Left lung (tissue), 10 donors: ENCODE results near the gene THUMPD3. TPM values are rescaled to one million over a fixed set of nuclear protein-coding genes. Genes with fewer than 3 reads are reported as not detected.

ENCODE experiments used
- ATAC-seq: fragments of 200-7000 bp; cut with Tn5 transposase; one replicate; pipeline ENCODE4 v1.9.1; 2020; ENCODE audit warnings: moderate library complexity
- DNase-seq, 4 donors: peaks; one replicate each; pipeline ENCODE4 v3.0.0-alpha.2; 2013 to 2020
- H3K27ac ChIP-seq, 2 donors: fragments of 200-600 bp; sonication (generic) in 1 of 2; one replicate each; pipeline versions ENCODE4 v1.5.0 to v1.8.0; 2020 to 2021
- H3K27me3 ChIP-seq, 2 donors: fragments of 200-600 bp; sonication (generic) in 1 of 2; one replicate each; pipeline versions ENCODE4 v1.5.0 to v1.8.0; 2020 to 2021
- H3K36me3 ChIP-seq, 2 donors: fragments of 200-600 bp; sonication (generic) in 1 of 2; one replicate each; pipeline versions ENCODE4 v1.5.0 to v1.8.0; 2020 to 2021
- H3K4me1 ChIP-seq, 2 donors: fragments of 200-600 bp; one replicate each; pipeline ENCODE4 v1.8.0; 2021
- H3K4me3 ChIP-seq, 2 donors: fragments of 200-600 bp; sonication (generic) in 1 of 2; one replicate each; pipeline versions ENCODE4 v1.5.0 to v1.8.0; 2020 to 2021; ENCODE audit warnings: mild to moderate bottlenecking in 1 of 2
- H3K9me3 ChIP-seq, 2 donors: fragments of 200-600 bp; sonication (generic) in 1 of 2; one replicate each; pipeline versions ENCODE4 v1.5.0 to v1.8.0; 2020 to 2021
- CTCF ChIP-seq, 2 donors: fragments of 200-600 bp; sonication (generic) in 1 of 2; IDR thresholded peaks; one replicate each; pipeline versions ENCODE4 v1.5.0 to v1.8.0; 2021; ENCODE audit warnings: antibody characterized with exemption in 2 of 2
- intact Hi-C, 2 donors: fragments of 100-400 bp; cut with DNase I; formaldehyde crosslinking; loops; one replicate each; pipeline versions ENCODE4 v1.11.2 to v1.14.2; 2022
- polyA plus RNA-seq, 6 donors: library from polyadenylated mRNA; unstranded; fragments of 120-200 nt; gene quantifications; one replicate each; pipeline ENCODE4 v1.2.1, GENCODE V29; 2013; ENCODE audit not compliant: insufficient read length in 6 of 6
- total RNA-seq, 2 donors: library from RNA; stranded (reverse); fragmentation: NEBNext Ultra II Directional; extraction: Animal tissue kit (Norgen Biotek cat#: 25700); gene quantifications; one replicate each; pipeline ENCODE4 v1.2.1, GENCODE V29; 2021
- donor health status: DM: no; HTN: yes; CAD: no.
- donor health status: DM: no; HTN: no; CAD: no.

THUMPD3 gene
- total and polyA plus RNA-seq, 8 donors = 32.2 to 65.0 (median 48.1) TPM

- DNase-seq (peak in 3 of 4 donors; percentile 60 to 81 (median 64)), ATAC-seq (peak; percentile 92)
- H3K4me3 ChIP-seq = no peak overlapping the region
- H3K27me3 ChIP-seq = no peaks in the 10 kb centered on the region
- no peaks in the 10 kb centered on the region for H3K36me3 ChIP-seq
- TF ChIP-seq CTCF (IDR thresholded peaks at IDR 0.05) = peak; percentile 82 to 87
- peaks cover 0 to 22% of the 10 kb centered on the region in 2 donors for H3K4me1 ChIP-seq
- no peak overlapping the region for H3K27ac ChIP-seq
- intact Hi-C loops = no loop called here
- no peaks in the 10 kb centered on the region for H3K9me3 ChIP-seq
These were observed 9.7 kb upstream of the THUMPD3 start for GRCh38 chr3:9352917-9353752.

GRCh38 chr3:9361691-9362388 lies 1.0 kb upstream of the THUMPD3 start:
- no peaks in the 10 kb centered on the region for H3K27me3 ChIP-seq
- peak overlapping the region in 1 of 2 donors; percentile 97 for H3K27ac ChIP-seq
- intact Hi-C loops = no loop called here
- ATAC-seq (no peak), DNase-seq (no peak)
- H3K9me3 ChIP-seq = no peaks in the 10 kb centered on the region
- H3K36me3 ChIP-seq = peaks cover 0 to 15% of the 10 kb centered on the region in 2 donors
- TF ChIP-seq CTCF (IDR thresholded peaks at IDR 0.05) = no peak
- H3K4me3 ChIP-seq = peak overlapping the region in 1 of 2 donors; percentile 72
- peaks cover 8 to 28% of the 10 kb centered on the region in 2 donors for H3K4me1 ChIP-seq

GRCh38 chr3:9369508-9369907 lies 6.7 kb downstream of the THUMPD3 start:
- H3K36me3 ChIP-seq = peaks cover 0 to 90% of the 10 kb centered on the region in 2 donors

GRCh38 chr3:9373465-9373864 lies 10.6 kb downstream of the THUMPD3 start:
- DNase-seq = no peak
- ATAC-seq = no peak
- intact Hi-C loops = no loop called here
- Histone ChIP-seq H3K36me3 (peaks cover 0 to 98% of the 10 kb centered on the region in 2 donors), H3K27ac (no peak overlapping the region), H3K4me3 (no peak overlapping the region), H3K27me3 (no peaks in the 10 kb centered on the region), H3K4me1 (no peaks in the 10 kb centered on the region), H3K9me3 (no peaks in the 10 kb centered on the region)
- no peak for TF ChIP-seq CTCF (IDR thresholded peaks at IDR 0.05)

More at GRCh38 chr3:9369508-9369907, 6.7 kb downstream of the THUMPD3 start:
- intact Hi-C loops = no loop called here
- Histone ChIP-seq H3K27me3 (no peaks in the 10 kb centered on the region), H3K4me1 (peaks cover 0 to 3% of the 10 kb centered on the region in 2 donors), H3K27ac (no peak overlapping the region), H3K9me3 (no peaks in the 10 kb centered on the region), H3K4me3 (no peak overlapping the region)
- TF ChIP-seq CTCF (IDR thresholded peaks at IDR 0.05) = no peak
- ATAC-seq (no peak), DNase-seq (no peak)

DNA sequence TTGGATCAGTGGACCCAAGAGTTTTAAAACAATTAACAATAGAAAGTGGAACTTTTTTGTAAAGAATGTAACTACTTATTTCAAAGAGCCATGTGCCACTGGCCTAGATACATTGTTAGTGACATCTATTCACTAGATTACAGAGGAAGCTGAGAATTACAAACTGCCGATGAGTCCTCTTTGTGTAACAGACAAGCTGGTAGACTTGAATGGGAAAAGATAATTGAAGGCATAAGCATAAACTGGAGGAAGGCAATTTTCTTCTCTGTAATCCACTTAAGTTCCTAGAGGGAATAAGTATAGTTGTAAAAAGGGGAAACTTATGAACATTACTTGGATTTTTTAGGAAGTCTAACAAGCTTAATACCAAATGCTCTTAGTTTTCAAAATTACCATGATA lies 15.1 kb downstream of the THUMPD3 start:
- H3K27me3 ChIP-seq = no peaks in the 10 kb centered on the region
- H3K4me3 ChIP-seq = no peak overlapping the region
- ATAC-seq = no peak
- peaks cover 0 to 80% of the 10 kb centered on the region in 2 donors for H3K36me3 ChIP-seq
- no peaks in the 10 kb centered on the region for H3K4me1 ChIP-seq
- no peak for DNase-seq
- intact Hi-C loops = no loop called here
- no peak for TF ChIP-seq CTCF (IDR thresholded peaks at IDR 0.05)
- no peak overlapping the region for H3K27ac ChIP-seq
- H3K9me3 ChIP-seq = no peaks in the 10 kb centered on the region
